ENCODE results near the gene ERVW-1. TPM values are rescaled to one million over a fixed set of nuclear protein-coding genes. Genes with fewer than 3 reads are reported as not detected.

ERVW-1 gene
- total and polyA plus RNA-seq, 8 donors, result not detected

GRCh38 chr7:92422926-92423325 lies 54.8 kb downstream of the ERVW-1 start:
- Histone ChIP-seq H3K27me3 (no peaks in the 10 kb centered on the region), H3K4me3 (no peak overlapping the region), H3K4me1 (no peaks in the 10 kb centered on the region), H3K36me3 (no peaks in the 10 kb centered on the region), H3K9me3 (no peaks in the 10 kb centered on the region), H3K27ac (no peak overlapping the region)
- 92 to 93% methylated on average over 6 of the region's 6 CpGs for WGBS, 2 donors
- DNase-seq, result no peak
- FAIRE-seq, result no peak
- no peak for ATAC-seq
- intact Hi-C loops (cut with DNase I), result no loop called here
- TF ChIP-seq CTCF (IDR thresholded peaks at IDR 0.05), result no peak

- Histone ChIP-seq H3K4me1 (no peaks in the 10 kb centered on the region), H3K27ac (no peak overlapping the region), H3K9me3 (no peaks in the 10 kb centered on the region), H3K4me3 (no peak overlapping the region), H3K27me3 (no peaks in the 10 kb centered on the region), H3K36me3 (no peaks in the 10 kb centered on the region)
- DNase-seq, result no peak
- no peak for ATAC-seq
- TF ChIP-seq CTCF (IDR thresholded peaks at IDR 0.05), result no peak
- 46% methylated on average over 5 of the region's 5 CpGs for WGBS, 2 donors
- intact Hi-C loops (cut with DNase I), result no loop called here
- FAIRE-seq, result no peak
These were observed 55.9 kb downstream of the ERVW-1 start for GRCh38 chr7:92421676-92422435.

Other genes with a start within 250 kb of the ERVW-1 start
- gene KRIT1, start 232.0 kb downstream of the ERVW-1 start, total RNA-seq, result 10 to 100 TPM; 13.2 to 30.8 (median 20.1) TPM
- gene KRIT1, start 232.0 kb downstream of the ERVW-1 start, polyA plus RNA-seq, result 10 to 100 TPM; 22.4 to 22.6 TPM
- 10 to 100 TPM; 18.1 to 36.5 (median 23.2) TPM for gene ANKIB1, start 232.0 kb downstream of the ERVW-1 start, total RNA-seq
- 10 to 100 TPM in 1 of 2 donors, 1 to 10 TPM in 1; 7.7 to 10.1 TPM for gene ANKIB1, start 232.0 kb downstream of the ERVW-1 start, polyA plus RNA-seq
- gene GATAD1, start 30.5 kb downstream of the ERVW-1 start, total RNA-seq, result 10 to 100 TPM; 16.5 to 21.2 (median 20.0) TPM
- gene GATAD1, start 30.5 kb downstream of the ERVW-1 start, polyA plus RNA-seq, result 10 to 100 TPM; 19.8 to 30.1 TPM
- gene PEX1, start 50.6 kb upstream of the ERVW-1 start, total RNA-seq, result 10 to 100 TPM in 3 of 6 donors, 1 to 10 TPM in 3; 7.6 to 11.9 (median 10.5) TPM
- gene PEX1, start 50.6 kb upstream of the ERVW-1 start, polyA plus RNA-seq, result 10 to 100 TPM in 1 of 2 donors, 1 to 10 TPM in 1; 9.1 to 20.8 TPM
- 1 to 10 TPM; 4.4 to 8.3 (median 5.1) TPM for gene RBM48, start 50.8 kb upstream of the ERVW-1 start, total RNA-seq
- 1 to 10 TPM; 2.7 to 6.0 TPM for gene RBM48, start 50.8 kb upstream of the ERVW-1 start, polyA plus RNA-seq
- 10 to 100 TPM in 4 of 6 donors, 1 to 10 TPM in 2; 8.0 to 12.1 (median 10.4) TPM for gene FAM133B, start 112.4 kb upstream of the ERVW-1 start, total RNA-seq
- gene FAM133B, start 112.4 kb upstream of the ERVW-1 start, polyA plus RNA-seq, result 10 to 100 TPM; 16.1 to 21.6 TPM

All from pancreas (tissue), 10 donors.